ENCODE results near the gene CSNK1A1.

Gene CSNK1A1

DNA sequence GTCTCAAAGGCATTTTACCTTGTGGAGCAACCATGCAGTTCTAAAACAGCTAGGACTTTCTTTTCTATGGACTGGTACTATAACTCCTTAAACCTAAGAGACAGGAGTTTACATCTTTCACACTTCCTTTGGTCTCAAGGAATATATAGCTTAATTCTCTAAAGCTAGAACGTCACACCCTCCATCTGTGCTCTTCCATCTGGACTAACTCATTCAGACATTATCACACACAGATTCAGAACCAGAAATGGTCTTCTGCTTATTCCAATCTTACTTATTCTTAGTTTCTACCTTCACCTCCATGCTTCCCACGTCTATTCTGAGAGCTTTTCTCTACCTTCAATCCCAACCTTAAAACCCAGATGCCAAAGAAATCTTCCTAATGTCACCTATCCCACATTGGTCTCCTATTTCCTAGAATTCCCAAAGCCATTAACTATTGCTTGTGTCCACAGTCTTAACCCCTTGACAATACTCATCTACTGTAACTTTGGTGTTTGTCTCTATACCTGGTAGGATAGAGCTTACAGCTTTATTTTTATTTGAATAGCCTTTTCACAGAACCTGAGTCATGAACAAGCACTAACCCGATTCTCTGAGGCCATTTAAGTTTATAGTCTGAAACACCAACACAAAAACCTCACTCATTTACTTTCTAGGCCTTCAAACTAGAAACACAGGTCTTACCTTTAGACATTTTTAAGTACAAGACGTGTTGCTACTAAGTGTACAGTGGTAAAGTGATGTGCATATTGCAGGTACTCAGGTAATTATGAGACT, 22.8 kb downstream of the CSNK1A1 start:
- no peak for TF ChIP-seq POLR2AphosphoS5 (IDR thresholded peaks at IDR 0.05; ENCODE audit: low read depth, low read length)
- TF ChIP-seq FOXP2 (optimal IDR thresholded peaks at IDR 0.05; ENCODE audit: borderline replicate concordance, extremely low read depth, extremely low read length, insufficient read depth): no peak
- no peak for TF ChIP-seq TAF1 (IDR thresholded peaks at IDR 0.05; ENCODE audit: borderline replicate concordance, insufficient read depth, low read length)
- TF ChIP-seq, protein P1, sequence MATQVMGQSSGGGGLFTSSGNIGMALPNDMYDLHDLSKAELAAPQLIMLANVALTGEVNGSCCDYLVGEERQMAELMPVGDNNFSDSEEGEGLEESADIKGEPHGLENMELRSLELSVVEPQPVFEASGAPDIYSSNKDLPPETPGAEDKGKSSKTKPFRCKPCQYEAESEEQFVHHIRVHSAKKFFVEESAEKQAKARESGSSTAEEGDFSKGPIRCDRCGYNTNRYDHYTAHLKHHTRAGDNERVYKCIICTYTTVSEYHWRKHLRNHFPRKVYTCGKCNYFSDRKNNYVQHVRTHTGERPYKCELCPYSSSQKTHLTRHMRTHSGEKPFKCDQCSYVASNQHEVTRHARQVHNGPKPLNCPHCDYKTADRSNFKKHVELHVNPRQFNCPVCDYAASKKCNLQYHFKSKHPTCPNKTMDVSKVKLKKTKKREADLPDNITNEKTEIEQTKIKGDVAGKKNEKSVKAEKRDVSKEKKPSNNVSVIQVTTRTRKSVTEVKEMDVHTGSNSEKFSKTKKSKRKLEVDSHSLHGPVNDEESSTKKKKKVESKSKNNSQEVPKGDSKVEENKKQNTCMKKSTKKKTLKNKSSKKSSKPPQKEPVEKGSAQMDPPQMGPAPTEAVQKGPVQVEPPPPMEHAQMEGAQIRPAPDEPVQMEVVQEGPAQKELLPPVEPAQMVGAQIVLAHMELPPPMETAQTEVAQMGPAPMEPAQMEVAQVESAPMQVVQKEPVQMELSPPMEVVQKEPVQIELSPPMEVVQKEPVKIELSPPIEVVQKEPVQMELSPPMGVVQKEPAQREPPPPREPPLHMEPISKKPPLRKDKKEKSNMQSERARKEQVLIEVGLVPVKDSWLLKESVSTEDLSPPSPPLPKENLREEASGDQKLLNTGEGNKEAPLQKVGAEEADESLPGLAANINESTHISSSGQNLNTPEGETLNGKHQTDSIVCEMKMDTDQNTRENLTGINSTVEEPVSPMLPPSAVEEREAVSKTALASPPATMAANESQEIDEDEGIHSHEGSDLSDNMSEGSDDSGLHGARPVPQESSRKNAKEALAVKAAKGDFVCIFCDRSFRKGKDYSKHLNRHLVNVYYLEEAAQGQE (IDR thresholded peaks at IDR 0.05; ENCODE audit: insufficient read depth in 1 of 2, low read depth in 2 of 2, low read length in 2 of 2): no peak
- TF ChIP-seq SIN3A (IDR thresholded peaks at IDR 0.05; ENCODE audit: borderline replicate concordance, insufficient read depth, low read length): no peak

GRCh38 chr5:149526845-149527590, 24.2 kb downstream of the CSNK1A1 start:
- TF ChIP-seq, protein P1 (IDR thresholded peaks at IDR 0.05; ENCODE audit: insufficient read depth in 1 of 2, low read depth in 2 of 2, low read length in 2 of 2): no peak
- no peak for TF ChIP-seq TAF1 (IDR thresholded peaks at IDR 0.05; ENCODE audit: borderline replicate concordance, insufficient read depth, low read length)
- no peak for TF ChIP-seq SIN3A (IDR thresholded peaks at IDR 0.05; ENCODE audit: borderline replicate concordance, insufficient read depth, low read length)
- no peak for TF ChIP-seq FOXP2 (optimal IDR thresholded peaks at IDR 0.05; ENCODE audit: borderline replicate concordance, extremely low read depth, extremely low read length, insufficient read depth)

GRCh38 chr5:149521739-149522685, 29.2 kb downstream of the CSNK1A1 start:
- no peak for TF ChIP-seq FOXP2 (optimal IDR thresholded peaks at IDR 0.05; ENCODE audit: borderline replicate concordance, extremely low read depth, extremely low read length, insufficient read depth)
- TF ChIP-seq SIN3A (IDR thresholded peaks at IDR 0.05; ENCODE audit: borderline replicate concordance, insufficient read depth, low read length): no peak
- TF ChIP-seq, protein P1 (IDR thresholded peaks at IDR 0.05; ENCODE audit: insufficient read depth in 1 of 2, low read depth in 2 of 2, low read length in 2 of 2): no peak
- TF ChIP-seq TAF1 (IDR thresholded peaks at IDR 0.05; ENCODE audit: borderline replicate concordance, insufficient read depth, low read length): no peak
- TF ChIP-seq POLR2AphosphoS5 (IDR thresholded peaks at IDR 0.05; ENCODE audit: low read depth, low read length): no peak

- TF ChIP-seq SIN3A (IDR thresholded peaks at IDR 0.05; ENCODE audit: borderline replicate concordance, insufficient read depth, low read length): no peak
- TF ChIP-seq FOXP2 (optimal IDR thresholded peaks at IDR 0.05; ENCODE audit: borderline replicate concordance, extremely low read depth, extremely low read length, insufficient read depth): no peak
- no peak for TF ChIP-seq POLR2AphosphoS5 (IDR thresholded peaks at IDR 0.05; ENCODE audit: low read depth, low read length)
Measured at GRCh38 chr5:149519601-149520000, 31.6 kb downstream of the CSNK1A1 start.

GRCh38 chr5:149518620-149519019, 32.6 kb downstream of the CSNK1A1 start:
- TF ChIP-seq, protein P1 (IDR thresholded peaks at IDR 0.05; ENCODE audit: insufficient read depth in 1 of 2, low read depth in 2 of 2, low read length in 2 of 2): no peak
- TF ChIP-seq FOXP2 (optimal IDR thresholded peaks at IDR 0.05; ENCODE audit: borderline replicate concordance, extremely low read depth, extremely low read length, insufficient read depth) (no peak), TAF1 (IDR thresholded peaks at IDR 0.05; ENCODE audit: borderline replicate concordance, insufficient read depth, low read length) (no peak)

Data from PFSK-1 (cell line).